NB4 (cell line): ENCODE data around the gene LMNTD1.

Experiments
- CTCF ChIP-seq: IDR thresholded peaks from one replicate; pipeline ENCODE4 v1.5.1; 2012; ENCODE audit warnings: low read depth, low read length
- MAX ChIP-seq: IDR thresholded peaks from 2 replicates; pipeline ENCODE4 v1.6.1; 2011; ENCODE audit warnings: low read depth, low read length
- MYC ChIP-seq: IDR thresholded peaks from 2 replicates; pipeline ENCODE4 v1.6.1; 2011; ENCODE audit warnings: low read depth, low read length
- POLR2A ChIP-seq: IDR thresholded peaks from 2 replicates; pipeline ENCODE4 v1.6.1; 2011; ENCODE audit warnings: mild to moderate bottlenecking; ENCODE audit not compliant: insufficient read length; ENCODE audit errors: extremely low read depth

- TF ChIP-seq CTCF: no peak
- no peak for TF ChIP-seq POLR2A
- no peak for TF ChIP-seq MAX
- no peak for TF ChIP-seq MYC
Measured at GRCh38 chr12:25493682-25494081, 59.4 kb downstream of the LMNTD1 start.
